HG03095 (cell line): ENCODE data around the gene RAB3B.
"Not testable (repeated sequence)": the region's sequence is repeated elsewhere in the genome, so short reads cannot be mapped to it uniquely, and the experiment has no call there.

Source experiments
- ATAC-seq: cut with Tn5 transposase; IDR thresholded peaks from one replicate; pipeline ENCODE4 v1.9.1; 2021; ENCODE audit warnings: moderate library complexity; ENCODE audit not compliant: unreplicated experiment

RAB3B gene

GRCh38 chr1:51875836-51876235 is 114.7 kb downstream of the RAB3B start:
- no peak for ATAC-seq

- ATAC-seq: no peak
These were observed 115.2 kb downstream of the RAB3B start for GRCh38 chr1:51875291-51875772.

DNA sequence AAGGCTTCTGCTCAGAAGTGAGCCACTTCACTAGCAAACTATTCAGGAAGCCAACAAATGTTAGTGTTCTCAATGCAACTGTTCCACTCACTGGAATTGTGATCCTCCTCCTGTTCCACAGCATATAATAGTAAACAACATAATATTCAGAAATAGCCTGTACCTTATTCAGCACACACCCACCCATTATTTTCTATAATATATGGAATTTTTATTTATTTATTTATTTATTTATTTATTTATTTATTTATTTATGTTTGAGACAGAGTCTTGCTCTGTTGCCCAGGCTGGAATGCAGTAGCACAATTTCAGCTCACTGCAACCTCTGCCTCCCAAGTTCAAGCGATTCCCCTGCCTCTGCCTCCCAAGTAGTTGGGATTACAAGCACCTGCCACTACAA is 117.2 kb downstream of the RAB3B start:
- ATAC-seq: not testable (repeated sequence)

DNA sequence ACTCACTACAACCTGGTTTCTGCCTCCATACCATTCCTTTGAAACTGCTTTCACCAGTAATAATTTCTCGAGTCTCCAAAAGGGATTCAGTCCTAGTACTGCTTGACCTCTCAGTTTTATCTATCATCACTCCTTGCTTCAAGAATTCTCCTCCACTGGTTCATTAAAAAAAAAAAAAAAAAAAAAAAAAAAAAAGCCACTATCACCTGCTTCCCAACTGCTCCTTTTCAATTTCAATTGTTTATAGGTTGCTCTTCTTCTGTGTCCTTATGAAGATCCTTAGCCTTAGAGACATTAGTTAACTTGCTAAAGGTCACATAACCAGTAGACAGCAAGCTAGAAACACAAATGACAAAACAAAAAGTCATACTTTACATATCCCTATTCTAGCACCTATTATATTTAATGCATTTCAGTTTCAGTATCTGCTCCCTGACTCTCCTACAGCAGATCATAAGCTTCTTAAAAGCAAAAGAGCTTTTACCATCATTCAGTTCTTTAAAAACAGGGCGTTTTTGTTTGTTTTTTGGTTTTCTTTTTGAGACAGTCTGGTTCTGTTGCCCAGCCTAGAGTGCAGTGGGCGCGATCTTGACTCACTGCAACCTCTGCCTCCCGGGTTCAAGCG is 119.0 kb downstream of the RAB3B start:
- no peak for ATAC-seq

DNA sequence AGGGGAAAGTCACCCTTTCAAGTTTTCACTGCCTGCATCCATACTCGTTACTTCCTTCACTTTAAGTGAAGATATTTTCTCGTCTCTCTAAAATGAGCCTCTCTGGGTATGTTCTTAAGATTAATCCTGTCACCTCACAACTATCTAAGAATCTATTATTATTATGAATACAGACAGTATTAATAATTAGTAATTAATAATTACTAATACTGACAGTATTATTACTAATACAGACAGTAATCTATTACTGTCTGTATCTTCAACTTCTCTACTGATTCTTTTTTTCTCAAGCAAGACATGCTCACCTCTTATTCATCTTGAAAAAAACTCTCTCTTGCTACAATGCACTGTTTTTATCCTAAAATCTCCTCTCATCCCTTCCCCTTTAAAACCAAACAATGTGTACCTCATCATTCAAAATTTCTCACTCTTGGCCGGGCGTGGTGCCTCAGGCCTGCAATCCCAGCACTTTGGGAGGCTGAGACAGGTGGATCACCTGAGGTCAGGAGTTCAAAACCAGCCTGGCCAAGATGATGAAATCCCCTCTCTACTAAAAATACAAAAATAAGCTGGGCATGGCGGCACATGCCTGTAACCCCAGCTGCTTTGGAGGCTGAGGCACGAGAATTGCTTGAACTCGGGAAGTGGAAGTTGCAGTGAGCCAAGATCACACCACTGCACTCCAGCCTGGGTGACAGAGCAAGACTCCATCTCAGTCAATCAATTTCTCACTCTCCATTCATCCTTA is 119.7 kb downstream of the RAB3B start:
- no peak for ATAC-seq

DNA sequence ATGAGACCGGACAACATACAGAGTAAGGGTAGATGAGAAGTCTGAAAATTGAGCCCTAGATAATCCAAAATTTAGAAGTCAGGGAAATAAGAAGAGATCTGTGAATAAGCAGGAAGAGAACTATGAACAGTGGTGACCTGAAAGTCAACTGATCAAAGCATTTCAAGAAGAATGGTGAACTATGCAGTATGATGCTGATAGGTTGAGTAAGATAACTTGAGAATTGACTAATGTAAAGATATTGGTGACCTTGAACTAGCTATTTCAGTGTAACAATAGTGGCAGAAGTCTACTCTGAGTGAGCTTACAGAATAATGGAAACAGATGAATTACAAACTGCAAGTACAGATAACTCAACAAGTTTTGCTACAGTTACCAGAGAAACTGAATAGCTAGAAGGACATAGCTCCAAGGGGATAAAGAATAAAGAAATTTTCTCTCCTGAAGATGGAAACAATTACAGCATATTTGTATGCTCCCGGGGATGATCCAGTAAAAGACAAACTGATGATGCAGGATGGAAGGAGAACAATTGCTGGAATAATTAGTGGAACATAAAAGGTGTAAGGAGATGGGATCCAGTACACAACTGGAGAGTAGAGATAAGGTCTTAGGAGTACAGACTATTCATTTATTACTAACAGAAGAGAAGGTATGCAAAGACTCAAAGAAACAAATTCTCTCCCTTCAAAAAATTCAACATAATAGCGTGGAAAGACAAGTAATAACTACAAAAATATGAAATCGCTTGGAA is 122.8 kb downstream of the RAB3B start:
- ATAC-seq: no peak

GRCh38 chr1:51863384-51863783 is 127.1 kb downstream of the RAB3B start:
- ATAC-seq: no peak

DNA sequence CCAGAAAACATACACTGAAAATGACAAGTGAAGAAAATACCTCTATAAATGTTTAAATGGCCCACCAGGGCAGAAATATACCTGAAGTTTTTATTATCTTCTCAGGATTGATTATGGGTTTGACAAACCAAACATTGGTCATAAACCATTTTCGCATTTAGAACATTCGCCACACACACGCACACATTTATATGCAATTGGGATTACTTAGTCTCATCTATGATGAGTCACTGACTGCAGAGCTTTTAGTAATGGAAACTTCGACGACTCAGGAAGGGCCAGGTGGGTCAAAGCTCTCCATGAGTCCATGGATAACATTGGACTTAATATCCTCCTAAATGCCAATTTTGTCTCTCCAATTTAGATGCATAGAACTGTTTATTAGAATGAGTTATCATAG is 128.8 kb downstream of the RAB3B start:
- ATAC-seq: no peak

GRCh38 chr1:51859735-51860134 is 130.8 kb downstream of the RAB3B start:
- no peak for ATAC-seq

- ATAC-seq: no peak
These were observed 131.2 kb downstream of the RAB3B start for GRCh38 chr1:51859333-51859732.

DNA sequence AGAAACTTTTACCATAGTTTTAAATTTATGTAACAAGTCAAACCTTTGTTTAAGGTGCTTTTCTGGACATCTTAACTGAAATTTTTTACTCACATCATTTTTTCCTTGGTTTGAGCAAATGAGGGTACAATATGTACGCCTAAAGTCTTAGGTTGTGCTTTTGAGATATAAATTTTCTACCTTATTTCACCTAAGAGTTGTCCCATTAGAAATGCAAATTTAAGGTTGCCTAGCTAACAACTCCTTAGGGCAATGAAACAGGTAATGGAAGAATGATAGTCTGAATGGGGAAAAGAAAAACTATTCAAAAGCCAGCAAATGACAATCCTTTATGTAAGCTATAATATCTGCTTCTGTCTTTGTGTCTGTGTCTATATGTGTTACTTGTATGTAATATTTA is 131.6 kb downstream of the RAB3B start:
- no peak for ATAC-seq
